ENCODE data around the gene ELP4. TPM values are rescaled to one million over a fixed set of nuclear protein-coding genes. Genes with fewer than 3 reads are reported as not detected.

Gene ELP4
- total RNA-seq, 1 experiment from 2014 or later = 21.4 TPM

DNA sequence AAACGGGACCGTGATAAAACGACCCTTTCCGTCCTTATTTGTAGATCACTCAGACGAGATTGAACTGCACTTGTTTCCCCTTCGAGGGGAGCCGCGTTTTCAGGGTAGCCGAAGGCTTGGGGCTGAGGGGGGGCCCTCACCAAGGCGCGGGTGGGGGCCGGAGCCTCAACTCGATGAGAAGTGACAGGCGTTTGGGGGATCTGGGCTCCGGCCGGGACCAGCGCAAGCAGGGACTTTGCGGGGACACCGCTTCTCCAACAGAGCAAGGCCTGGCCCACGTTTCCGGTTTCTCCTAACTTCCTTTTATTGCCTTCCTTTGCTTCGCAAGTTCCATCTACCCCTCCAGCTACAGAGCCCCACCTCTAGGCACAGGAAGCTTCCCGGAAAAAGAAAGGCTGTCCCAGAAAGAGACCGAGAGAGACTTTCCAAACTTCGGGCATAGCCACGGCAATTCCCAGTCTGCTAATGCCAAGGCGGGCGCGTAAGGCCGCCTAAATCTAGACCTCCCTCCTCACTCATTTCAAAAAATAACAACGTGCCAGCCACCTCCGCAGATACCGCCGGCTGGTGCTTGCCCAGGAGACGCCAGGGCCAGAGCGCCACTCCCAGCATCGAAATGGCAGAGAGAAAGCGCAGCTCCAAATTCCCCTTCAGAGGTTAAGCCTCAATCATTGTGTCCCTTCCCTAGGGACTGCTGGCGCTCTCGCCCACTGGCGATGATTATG is 294.9 kb downstream of the ELP4 start:
- Histone ChIP-seq H3K27ac (ENCODE audit: low read depth, low read length) (no peak overlapping the region), H3K27me3 (ENCODE audit: insufficient read depth, low read length) (no peaks in the 10 kb centered on the region), H3K36me3 (ENCODE audit: control insufficient read depth in 1 of 2, insufficient read depth in 2 of 2, low read length in 2 of 2) (no peaks in the 10 kb centered on the region; a peak in 1 of 4 replicates), H3K4me2 (ENCODE audit: low read length) (no peak overlapping the region), H3K79me2 (ENCODE audit: insufficient read depth, low read length) (no peaks in the 10 kb centered on the region), H2AFZ (ENCODE audit: low read depth, low read length, poor library complexity, severe bottlenecking) (no peak overlapping the region), H3K9ac (ENCODE audit: low read length) (no peak overlapping the region), H4K20me1 (ENCODE audit: insufficient read depth) (no peaks in the 10 kb centered on the region), H3K4me3 (replicated peaks in 1 of 2; ENCODE audit: low read depth in 1 of 2, low read length in 2 of 2) (no peak overlapping the region), H3K4me1 (ENCODE audit: control insufficient read depth in 1 of 2, insufficient read depth in 2 of 2, low read length in 2 of 2) (peaks cover 0 to 2% of the 10 kb centered on the region in 2 experiments; a peak in 2 of 4 replicates), H3K9me3 (ENCODE audit: control insufficient read depth in 1 of 2, insufficient read depth in 1 of 2, low read depth in 1 of 2, low read length in 2 of 2) (no peaks in the 10 kb centered on the region), H3K9me2 (ENCODE audit: insufficient read depth) (no peaks in the 10 kb centered on the region)
- no peak for TF ChIP-seq CBX3 (IDR thresholded peaks at IDR 0.05; ENCODE audit: low read depth)
- no peak for TF ChIP-seq SP1 (IDR thresholded peaks at IDR 0.05; ENCODE audit: low read depth)
- no peak for TF ChIP-seq SIN3A (IDR thresholded peaks at IDR 0.05; ENCODE audit: low read depth)
- TF ChIP-seq RAD21 (IDR thresholded peaks at IDR 0.05; ENCODE audit: low read depth) = no peak
- TF ChIP-seq, protein P1, sequence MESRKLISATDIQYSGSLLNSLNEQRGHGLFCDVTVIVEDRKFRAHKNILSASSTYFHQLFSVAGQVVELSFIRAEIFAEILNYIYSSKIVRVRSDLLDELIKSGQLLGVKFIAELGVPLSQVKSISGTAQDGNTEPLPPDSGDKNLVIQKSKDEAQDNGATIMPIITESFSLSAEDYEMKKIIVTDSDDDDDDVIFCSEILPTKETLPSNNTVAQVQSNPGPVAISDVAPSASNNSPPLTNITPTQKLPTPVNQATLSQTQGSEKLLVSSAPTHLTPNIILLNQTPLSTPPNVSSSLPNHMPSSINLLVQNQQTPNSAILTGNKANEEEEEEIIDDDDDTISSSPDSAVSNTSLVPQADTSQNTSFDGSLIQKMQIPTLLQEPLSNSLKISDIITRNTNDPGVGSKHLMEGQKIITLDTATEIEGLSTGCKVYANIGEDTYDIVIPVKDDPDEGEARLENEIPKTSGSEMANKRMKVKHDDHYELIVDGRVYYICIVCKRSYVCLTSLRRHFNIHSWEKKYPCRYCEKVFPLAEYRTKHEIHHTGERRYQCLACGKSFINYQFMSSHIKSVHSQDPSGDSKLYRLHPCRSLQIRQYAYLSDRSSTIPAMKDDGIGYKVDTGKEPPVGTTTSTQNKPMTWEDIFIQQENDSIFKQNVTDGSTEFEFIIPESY (IDR thresholded peaks at IDR 0.05; ENCODE audit: extremely low read depth, insufficient replicate concordance, low read length) = no peak
- TF ChIP-seq SRF (IDR thresholded peaks at IDR 0.05; ENCODE audit: low read depth) = no peak
- no peak for TF ChIP-seq TCF7L2 (IDR thresholded peaks at IDR 0.05; ENCODE audit: borderline replicate concordance, extremely low read depth, insufficient read depth, insufficient read length)
- no peak for TF ChIP-seq POLR2AphosphoS5 (IDR thresholded peaks at IDR 0.05; ENCODE audit: low read depth, low read length)
- TF ChIP-seq, protein P2, sequence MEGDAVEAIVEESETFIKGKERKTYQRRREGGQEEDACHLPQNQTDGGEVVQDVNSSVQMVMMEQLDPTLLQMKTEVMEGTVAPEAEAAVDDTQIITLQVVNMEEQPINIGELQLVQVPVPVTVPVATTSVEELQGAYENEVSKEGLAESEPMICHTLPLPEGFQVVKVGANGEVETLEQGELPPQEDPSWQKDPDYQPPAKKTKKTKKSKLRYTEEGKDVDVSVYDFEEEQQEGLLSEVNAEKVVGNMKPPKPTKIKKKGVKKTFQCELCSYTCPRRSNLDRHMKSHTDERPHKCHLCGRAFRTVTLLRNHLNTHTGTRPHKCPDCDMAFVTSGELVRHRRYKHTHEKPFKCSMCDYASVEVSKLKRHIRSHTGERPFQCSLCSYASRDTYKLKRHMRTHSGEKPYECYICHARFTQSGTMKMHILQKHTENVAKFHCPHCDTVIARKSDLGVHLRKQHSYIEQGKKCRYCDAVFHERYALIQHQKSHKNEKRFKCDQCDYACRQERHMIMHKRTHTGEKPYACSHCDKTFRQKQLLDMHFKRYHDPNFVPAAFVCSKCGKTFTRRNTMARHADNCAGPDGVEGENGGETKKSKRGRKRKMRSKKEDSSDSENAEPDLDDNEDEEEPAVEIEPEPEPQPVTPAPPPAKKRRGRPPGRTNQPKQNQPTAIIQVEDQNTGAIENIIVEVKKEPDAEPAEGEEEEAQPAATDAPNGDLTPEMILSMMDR (IDR thresholded peaks at IDR 0.05 in 2 of 3, conservative IDR thresholded peaks at IDR 0.05 in 1 of 3; ENCODE audit: borderline replicate concordance in 1 of 3, insufficient read depth in 1 of 3, low read depth in 2 of 3, low read length in 2 of 3) = no peak
- TF ChIP-seq ZFX (IDR thresholded peaks at IDR 0.05) = no peak
- no peak for TF ChIP-seq FOSL1 (IDR thresholded peaks at IDR 0.05; ENCODE audit: low read depth)
- TF ChIP-seq ZNF274 (IDR thresholded peaks at IDR 0.05; ENCODE audit: low read depth, low read length) = no peak
- TF ChIP-seq YY1 (IDR thresholded peaks at IDR 0.05; ENCODE audit: extremely low read depth, insufficient replicate concordance, low read depth, low read length) = no peak
- TF ChIP-seq EGR1 (IDR thresholded peaks at IDR 0.05; ENCODE audit: low read depth) = no peak
- TF ChIP-seq ELF1 (IDR thresholded peaks at IDR 0.05; ENCODE audit: borderline replicate concordance, low read depth) = no peak
- TF ChIP-seq MAX (IDR thresholded peaks at IDR 0.05) = no peak
- no peak for TF ChIP-seq EZH2 (IDR thresholded peaks at IDR 0.05)
- TF ChIP-seq CEBPB (IDR thresholded peaks at IDR 0.05; ENCODE audit: low read depth) = no peak
- no peak for TF ChIP-seq POLR2A (IDR thresholded peaks at IDR 0.05; ENCODE audit: borderline replicate concordance, extremely low read depth, insufficient read depth, insufficient read length)
- TF ChIP-seq, protein P3, sequence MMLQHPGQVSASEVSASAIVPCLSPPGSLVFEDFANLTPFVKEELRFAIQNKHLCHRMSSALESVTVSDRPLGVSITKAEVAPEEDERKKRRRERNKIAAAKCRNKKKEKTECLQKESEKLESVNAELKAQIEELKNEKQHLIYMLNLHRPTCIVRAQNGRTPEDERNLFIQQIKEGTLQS (IDR thresholded peaks at IDR 0.05) = no peak
- intact Hi-C loops (cut with micrococcal nuclease) = no loop called here
- BruUV-seq (replicated peaks) = no TSS peak
- DNase-seq (ENCODE audit: low read depth, low spot score) (no peak), ATAC-seq (no peak)
- RAD21 ChIA-PET (ENCODE audit: low non-redundant PET in 1 of 2, low total read pairs in 2 of 2, uncharacterized antibody in 2 of 2, unreplicated experiment in 2 of 2) = no interaction called here
- CTCF ChIA-PET = no interaction called here
- POLR2A ChIA-PET = no interaction called here

Data from HCT116 (cell line).